Kidney (tissue), 14 donors: ENCODE measurements around the gene ADRA2B. TPM values are rescaled to one million over a fixed set of nuclear protein-coding genes. Genes with fewer than 3 reads are reported as not detected.
"Not testable (repeated sequence)": the region's sequence is repeated elsewhere in the genome, so short reads cannot be mapped to it uniquely, and the experiment has no call there.

ENCODE experiments used
- DNase-seq, 5 donors: peaks; one replicate each; pipeline ENCODE4 v3.0.0-alpha.2; 2013 to 2020
- FAIRE-seq: peaks from 2 replicates; lab custom pipeline; 2012; peaks lifted over from hg19 to GRCh38; lab: Jason Lieb, UNC
- H3K27ac ChIP-seq, 2 donors: one replicate each; pipeline ENCODE4 v1.7.0; 2013; ENCODE audit warnings: low read depth in 2 of 2, low read length in 2 of 2, inconsistent platforms in 1 of 2
- H3K27me3 ChIP-seq: one replicate; pipeline ENCODE4 v1.7.1; 2013; ENCODE audit warnings: low read length, inconsistent platforms; ENCODE audit not compliant: control insufficient read depth, insufficient read depth
- H3K36me3 ChIP-seq, 3 donors: one replicate each; pipeline versions ENCODE4 v1.7.0 to v1.7.1; 2013; ENCODE audit warnings: low read length in 3 of 3, control low read depth in 1 of 3, inconsistent platforms in 1 of 3; ENCODE audit not compliant: insufficient read depth in 3 of 3, control insufficient read depth in 2 of 3
- H3K4me1 ChIP-seq, 3 donors: one replicate each; pipeline versions ENCODE4 v1.7.0 to v1.7.1; 2013; ENCODE audit warnings: low read length in 3 of 3, inconsistent platforms in 1 of 3, low read depth in 1 of 3; ENCODE audit not compliant: control insufficient read depth in 2 of 3, insufficient read depth in 2 of 3
- H3K4me3 ChIP-seq, 3 donors: one replicate each; pipeline versions ENCODE4 v1.7.0 to v1.8.1; 2013; ENCODE audit warnings: low read length in 3 of 3, control low read depth in 1 of 3, inconsistent platforms in 1 of 3
- H3K9ac ChIP-seq, 3 donors: one replicate each; pipeline versions ENCODE4 v1.7.0 to v1.7.1; 2013; ENCODE audit warnings: low read length in 3 of 3, control low read depth in 1 of 3, inconsistent platforms in 1 of 3
- H3K9me3 ChIP-seq, 3 donors: one replicate each; pipeline versions ENCODE4 v1.7.0 to v1.7.1; 2013; ENCODE audit warnings: low read length in 3 of 3, control low read depth in 1 of 3, inconsistent platforms in 1 of 3; ENCODE audit not compliant: control insufficient read depth in 2 of 3, insufficient read depth in 1 of 3
- CTCF ChIP-seq: IDR thresholded peaks from 3 replicates; pipeline ENCODE4 v1.5.1; 2012; ENCODE audit warnings: mild to moderate bottlenecking, moderate library complexity, borderline replicate concordance; ENCODE audit not compliant: insufficient read depth; ENCODE audit errors: extremely low read depth
- intact Hi-C: fragments of 100-400 bp; cut with DNase I; formaldehyde crosslinking; loops from one replicate; pipeline ENCODE4 v1.11.1; 2022
- polyA plus RNA-seq: library from polyadenylated mRNA; stranded (reverse); fragments of 350-450 nt; fragmentation: Illumina TruSeq; extraction: RNeasy Lipid Tissue Mini Kit (QIAGEN cat#74804); gene quantifications from one replicate; pipeline ENCODE4 v1.2.3, GENCODE V29; 2014; ENCODE audit warnings: low read depth, low replicate concordance; ENCODE audit not compliant: insufficient read depth
- total RNA-seq: library from RNA; stranded (reverse); fragmentation: NEBNext Ultra II Directional; extraction: Animal tissue kit (Norgen Biotek cat#: 25700); gene quantifications from one replicate; pipeline ENCODE4 v1.2.1, GENCODE V29; 2021
- donor health status: control.
- donor health status: control.
- donor health status: control.
- donor health status: control.
- donor health status: control.
- donor health status: DM: yes; HTN: yes; CAD: no.
- donor health status: Normal renal cell carcinoma (clear cell type).

ADRA2B gene
- total and polyA plus RNA-seq, 2 donors from 2014 or later = 1.4 to 4.8 TPM

GRCh38 chr2:96143848-96144480 is 27.6 kb upstream of the ADRA2B start:
- intact Hi-C loops = no loop called here
- DNase-seq (peak in 3 of 5 donors; percentile 24 to 74 (median 58)), FAIRE-seq (no peak)
- Histone ChIP-seq H3K27ac (no peak overlapping the region), H3K9me3 (no peaks in the 10 kb centered on the region), H3K4me1 (peaks cover 0 to 9% (median 5%) of the 10 kb centered on the region in 3 donors), H3K36me3 (no peaks in the 10 kb centered on the region), H3K4me3 (peak overlapping the region in 1 of 3 donors; percentile 49), H3K9ac (peak overlapping the region in 1 of 3 donors; percentile 34), H3K27me3 (no peaks in the 10 kb centered on the region)
- no peak for TF ChIP-seq CTCF

- no peak for FAIRE-seq
- no peaks in the 10 kb centered on the region for H3K9me3 ChIP-seq
- intact Hi-C loops = no loop called here
- no peaks in the 10 kb centered on the region for H3K36me3 ChIP-seq
- peak in 2 of 5 donors; percentile 38 to 67 for DNase-seq
- no peak overlapping the region for H3K9ac ChIP-seq
- no peak overlapping the region for H3K27ac ChIP-seq
- H3K4me1 ChIP-seq = peaks cover 0 to 9% (median 5%) of the 10 kb centered on the region in 3 donors
- no peak for TF ChIP-seq CTCF
- H3K27me3 ChIP-seq = no peaks in the 10 kb centered on the region
- H3K4me3 ChIP-seq = no peak overlapping the region
Observed at GRCh38 chr2:96143231-96143847, 27.0 kb upstream of the ADRA2B start.

- intact Hi-C loops = no loop called here
- FAIRE-seq = no peak
- DNase-seq = peak in 2 of 5 donors; percentile 44 to 72
- H3K4me3 ChIP-seq = no peak overlapping the region
- H3K9ac ChIP-seq = no peak overlapping the region
- no peak for TF ChIP-seq CTCF
- peaks cover 0 to 9% (median 5%) of the 10 kb centered on the region in 3 donors for H3K4me1 ChIP-seq
- no peaks in the 10 kb centered on the region for H3K36me3 ChIP-seq
- H3K27ac ChIP-seq = no peak overlapping the region
- H3K9me3 ChIP-seq = no peaks in the 10 kb centered on the region
- no peaks in the 10 kb centered on the region for H3K27me3 ChIP-seq
Observed at GRCh38 chr2:96142217-96143113, 26.1 kb upstream of the ADRA2B start.

GRCh38 chr2:96141624-96141967 is 25.2 kb upstream of the ADRA2B start:
- H3K4me1 ChIP-seq, H3K4me3 ChIP-seq, H3K27me3 ChIP-seq, H3K27ac ChIP-seq, FAIRE-seq, intact Hi-C loops, H3K9me3 ChIP-seq, H3K9ac ChIP-seq, H3K36me3 ChIP-seq: not testable (repeated sequence)
- peak in 2 of 5 donors; percentile 14 to 27 for DNase-seq
